Endothelial cell (in vitro differentiated cells): Measurements from ENCODE around the gene DPM1. TPM values are rescaled to one million over a fixed set of nuclear protein-coding genes. Genes with fewer than 3 reads are reported as not detected.

Experiments
- DNase-seq: peaks from one replicate; pipeline ENCODE4 v3.0.0; 2021; ENCODE audit warnings: low spot score
- H3K27ac Mint-ChIP-seq: one replicate; pipeline ENCODE4 v1.8.0; 2021; ENCODE audit warnings: mixed read lengths, inconsistent platforms; ENCODE audit not compliant: unreplicated experiment
- H3K27me3 Mint-ChIP-seq: one replicate; pipeline ENCODE4 v1.8.0; 2021; ENCODE audit warnings: mild to moderate bottlenecking, moderate library complexity, mixed read lengths, inconsistent platforms; ENCODE audit not compliant: unreplicated experiment
- H3K36me3 Mint-ChIP-seq: one replicate; pipeline ENCODE4 v1.8.0; 2021; ENCODE audit warnings: mild to moderate bottlenecking, low read depth, mixed read lengths, inconsistent platforms; ENCODE audit not compliant: unreplicated experiment
- H3K4me1 Mint-ChIP-seq: one replicate; pipeline ENCODE4 v1.8.0; 2021; ENCODE audit warnings: mild to moderate bottlenecking, mixed read lengths, inconsistent platforms; ENCODE audit not compliant: unreplicated experiment
- H3K4me3 Mint-ChIP-seq: one replicate; pipeline ENCODE4 v1.8.0; 2021; ENCODE audit warnings: mild to moderate bottlenecking, mixed read lengths, inconsistent platforms; ENCODE audit not compliant: unreplicated experiment
- H3K9me3 Mint-ChIP-seq: one replicate; pipeline ENCODE4 v1.8.0; 2021; ENCODE audit warnings: mixed read lengths, inconsistent platforms; ENCODE audit not compliant: unreplicated experiment
- total RNA-seq: library from RNA; stranded (reverse); fragmentation: NEBNext Ultra II Directional; extraction: Animal tissue kit (Norgen Biotek cat#: 25700); gene quantifications from one replicate; pipeline ENCODE4 v1.2.1, GENCODE V29; 2021; ENCODE audit not compliant: unreplicated experiment
- TF ChIP-seq, protein P1 (sequence below): fragments of 200-600 bp; sonication (generic); IDR thresholded peaks from one replicate; pipeline ENCODE4 v1.5.0; 2021; ENCODE audit warnings: antibody characterized with exemption; ENCODE audit not compliant: unreplicated experiment

DPM1 gene
- total RNA-seq, 1 donor from 2014 or later: 40.0 TPM

GRCh38 chr20:50958615-50959542 lies 547 bp upstream of the DPM1 start, which contains the start of gene MOCS3:
Gene MOCS3 (plus strand): TSS chr20:50958818. CDS start chr20:50958843, 25 bp downstream.
- TF ChIP-seq, protein P1, sequence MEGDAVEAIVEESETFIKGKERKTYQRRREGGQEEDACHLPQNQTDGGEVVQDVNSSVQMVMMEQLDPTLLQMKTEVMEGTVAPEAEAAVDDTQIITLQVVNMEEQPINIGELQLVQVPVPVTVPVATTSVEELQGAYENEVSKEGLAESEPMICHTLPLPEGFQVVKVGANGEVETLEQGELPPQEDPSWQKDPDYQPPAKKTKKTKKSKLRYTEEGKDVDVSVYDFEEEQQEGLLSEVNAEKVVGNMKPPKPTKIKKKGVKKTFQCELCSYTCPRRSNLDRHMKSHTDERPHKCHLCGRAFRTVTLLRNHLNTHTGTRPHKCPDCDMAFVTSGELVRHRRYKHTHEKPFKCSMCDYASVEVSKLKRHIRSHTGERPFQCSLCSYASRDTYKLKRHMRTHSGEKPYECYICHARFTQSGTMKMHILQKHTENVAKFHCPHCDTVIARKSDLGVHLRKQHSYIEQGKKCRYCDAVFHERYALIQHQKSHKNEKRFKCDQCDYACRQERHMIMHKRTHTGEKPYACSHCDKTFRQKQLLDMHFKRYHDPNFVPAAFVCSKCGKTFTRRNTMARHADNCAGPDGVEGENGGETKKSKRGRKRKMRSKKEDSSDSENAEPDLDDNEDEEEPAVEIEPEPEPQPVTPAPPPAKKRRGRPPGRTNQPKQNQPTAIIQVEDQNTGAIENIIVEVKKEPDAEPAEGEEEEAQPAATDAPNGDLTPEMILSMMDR: no peak
- peak; percentile 73 for DNase-seq
- Mint-ChIP-seq H3K27me3 (peaks cover 8% of the 10 kb centered on the region), H3K27ac (peak within 1 kb of the TSS; percentile 97), H3K36me3 (no peaks in the 10 kb centered on the region), H3K4me3 (peak within 1 kb of the TSS; percentile 95), H3K9me3 (no peaks in the 10 kb centered on the region), H3K4me1 (peaks cover 22% of the 10 kb centered on the region)

DNA sequence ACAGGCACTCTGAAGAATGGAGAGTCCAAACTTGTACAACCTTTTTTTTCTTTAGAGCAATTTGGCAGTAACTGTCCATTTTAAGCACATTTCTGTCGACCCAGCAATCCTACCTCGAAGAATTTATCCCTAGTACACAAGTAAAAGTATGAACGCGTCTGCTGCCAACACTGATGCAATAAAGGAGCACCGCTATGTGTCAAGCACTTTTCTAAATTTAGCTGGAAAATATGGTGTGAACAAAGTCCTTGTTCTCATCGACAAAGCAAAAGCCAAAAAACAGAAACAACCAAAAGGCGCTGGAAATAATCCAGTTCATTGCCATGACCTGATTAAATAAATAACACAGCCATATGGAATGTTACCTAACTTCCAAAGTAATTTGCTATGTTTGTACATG lies 1.1 kb downstream of the DPM1 start:
- peak overlapping the region; percentile 97 for H3K27ac Mint-ChIP-seq
- H3K9me3 Mint-ChIP-seq: no peaks in the 10 kb centered on the region
- H3K27me3 Mint-ChIP-seq: peaks cover 8% of the 10 kb centered on the region
- H3K4me3 Mint-ChIP-seq: peak overlapping the region; percentile 95
- DNase-seq: no peak
- TF ChIP-seq, protein P1: no peak
- peaks cover 22% of the 10 kb centered on the region for H3K4me1 Mint-ChIP-seq
- no peaks in the 10 kb centered on the region for H3K36me3 Mint-ChIP-seq

DNA sequence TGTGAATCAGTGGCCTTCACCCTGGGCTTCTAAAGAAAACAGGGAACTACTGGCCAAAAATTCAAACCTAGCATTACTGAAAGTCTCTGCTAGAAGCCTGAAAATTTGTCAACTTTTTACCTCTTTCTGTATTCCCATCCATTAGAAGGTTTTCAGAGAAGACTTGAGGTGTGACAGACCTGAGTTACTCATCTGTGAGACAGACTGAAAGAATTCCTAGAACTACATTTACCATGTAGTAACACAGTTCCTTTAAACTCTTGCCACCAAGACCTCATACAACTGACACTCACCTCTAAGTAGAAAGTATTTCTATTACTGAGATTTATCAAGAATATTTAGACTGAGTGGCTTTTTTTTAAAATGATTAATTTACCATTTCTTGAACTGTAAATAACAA lies 4.5 kb downstream of the DPM1 start:
- Mint-ChIP-seq H3K36me3 (no peaks in the 10 kb centered on the region), H3K9me3 (no peaks in the 10 kb centered on the region), H3K4me3 (no peak overlapping the region), H3K27ac (no peak overlapping the region), H3K4me1 (peaks cover 15% of the 10 kb centered on the region), H3K27me3 (peaks cover 8% of the 10 kb centered on the region)
- no peak for DNase-seq
- TF ChIP-seq, protein P1: no peak

- Mint-ChIP-seq H3K4me3 (no peak overlapping the region), H3K27me3 (peaks cover 2% of the 10 kb centered on the region), H3K36me3 (peaks cover 2% of the 10 kb centered on the region), H3K27ac (no peak overlapping the region), H3K4me1 (peaks cover 9% of the 10 kb centered on the region), H3K9me3 (no peaks in the 10 kb centered on the region)
- TF ChIP-seq, protein P1: no peak
- DNase-seq: no peak
These were observed 5.1 kb downstream of the DPM1 start for GRCh38 chr20:50953196-50953595.
